Spinal cord (tissue), 10 donors: ENCODE data around the gene HIPK2. TPM values are rescaled to one million over a fixed set of nuclear protein-coding genes. Genes with fewer than 3 reads are reported as not detected.
"Not testable (repeated sequence)": the region's sequence is repeated elsewhere in the genome, so short reads cannot be mapped to it uniquely, and the experiment has no call there.

Experiments
- DNase-seq, 6 donors: peaks; one replicate each; pipeline versions ENCODE4 v3.0.0 to v3.0.0-alpha.2; 2013 to 2015; ENCODE audit warnings: low spot score in 6 of 6, low read depth in 4 of 6
- H3K27ac ChIP-seq: one replicate; pipeline ENCODE4 v1.5.1; 2013; ENCODE audit warnings: low read depth, low read length, control low read depth
- H3K27me3 ChIP-seq: one replicate; pipeline ENCODE4 v1.6.1; 2013; ENCODE audit warnings: low read length; ENCODE audit not compliant: control insufficient read depth, insufficient read depth
- H3K36me3 ChIP-seq: one replicate; pipeline ENCODE4 v1.6.1; 2013; ENCODE audit warnings: low read length; ENCODE audit not compliant: control insufficient read depth, insufficient read depth
- H3K4me1 ChIP-seq: one replicate; pipeline ENCODE4 v1.6.1; 2013; ENCODE audit warnings: low read length; ENCODE audit not compliant: control insufficient read depth, insufficient read depth
- H3K4me3 ChIP-seq: one replicate; pipeline ENCODE4 v1.5.1; 2013; ENCODE audit warnings: low read depth, low read length, control low read depth
- H3K9me3 ChIP-seq: one replicate; pipeline ENCODE4 v1.6.1; 2013; ENCODE audit warnings: low read length; ENCODE audit not compliant: control insufficient read depth, insufficient read depth
- WGBS: methylation state at CpG from one replicate; pipeline ENCODE4 v1.1.5; 2013; ENCODE audit warnings: missing lambda C conversion rate; ENCODE audit not compliant: insufficient coverage; 5-methylcytosine and 5-hydroxymethylcytosine counted together
- polyA plus RNA-seq, 2 donors: library from polyadenylated mRNA; unstranded; fragments of 120-200 nt; gene quantifications; one replicate each; pipeline ENCODE4 v1.2.1, GENCODE V29; 2013; ENCODE audit not compliant: insufficient read length in 2 of 2
- total RNA-seq, 2 donors: library from RNA; depleted of rRNA in 1 of 2; stranded (reverse); fragments of 120-200 nt in 1 of 2; fragments of >200 nt in 1 of 2; gene quantifications; one replicate each; pipeline versions ENCODE4 v1.2.3 to v1.2.4, GENCODE V29; 2013 to 2014
- donor health status: healthy.

Gene HIPK2
- total and polyA plus RNA-seq, 4 donors = 52.6 to 142 (median 68.6) TPM

GRCh38 chr7:139674341-139674740, 103.5 kb downstream of the HIPK2 start:
- peaks cover 4% of the 10 kb centered on the region for H3K36me3 ChIP-seq
- H3K4me1 ChIP-seq = peaks cover 5% of the 10 kb centered on the region
- H3K27me3 ChIP-seq = no peaks in the 10 kb centered on the region
- no peak overlapping the region for H3K4me3 ChIP-seq
- DNase-seq = no peak
- H3K9me3 ChIP-seq = no peaks in the 10 kb centered on the region
- WGBS = 63% methylated on average over 5 of the region's 10 CpGs
- H3K27ac ChIP-seq = no peak overlapping the region

- DNase-seq = no peak
- Histone ChIP-seq H3K27ac (no peak overlapping the region), H3K4me3 (no peak overlapping the region), H3K9me3 (no peaks in the 10 kb centered on the region), H3K36me3 (peaks cover 4% of the 10 kb centered on the region), H3K27me3 (no peaks in the 10 kb centered on the region), H3K4me1 (peaks cover 5% of the 10 kb centered on the region)
- 80% methylated on average over 2 of the region's 6 CpGs for WGBS
These were observed 104.0 kb downstream of the HIPK2 start for GRCh38 chr7:139673762-139674161.

DNA sequence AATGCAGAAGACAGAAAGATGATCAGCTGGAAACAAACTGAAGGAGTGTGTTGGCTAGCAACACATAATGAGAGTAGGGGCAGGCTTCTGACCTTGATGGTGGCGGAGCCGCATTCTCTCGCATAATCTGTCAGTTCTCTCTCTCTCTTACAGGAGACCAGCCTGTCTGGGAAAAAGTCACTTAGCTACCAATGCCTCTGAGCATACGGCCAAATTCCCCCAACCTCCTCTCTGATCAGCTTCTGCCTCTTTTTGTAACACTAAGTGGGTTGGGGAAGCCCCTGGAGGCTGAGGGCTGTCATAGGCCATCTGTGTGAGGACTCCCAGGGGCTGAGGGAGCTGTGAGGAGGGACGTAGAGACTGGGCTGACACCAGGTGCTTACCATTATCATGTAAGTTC, 104.6 kb downstream of the HIPK2 start:
- H3K27me3 ChIP-seq = no peaks in the 10 kb centered on the region
- H3K9me3 ChIP-seq = no peaks in the 10 kb centered on the region
- H3K4me3 ChIP-seq = no peak overlapping the region
- no peak for DNase-seq
- H3K4me1 ChIP-seq = peaks cover 5% of the 10 kb centered on the region
- peaks cover 4% of the 10 kb centered on the region for H3K36me3 ChIP-seq
- H3K27ac ChIP-seq = no peak overlapping the region
- WGBS = 50% methylated on average over 3 of the region's 5 CpGs

DNA sequence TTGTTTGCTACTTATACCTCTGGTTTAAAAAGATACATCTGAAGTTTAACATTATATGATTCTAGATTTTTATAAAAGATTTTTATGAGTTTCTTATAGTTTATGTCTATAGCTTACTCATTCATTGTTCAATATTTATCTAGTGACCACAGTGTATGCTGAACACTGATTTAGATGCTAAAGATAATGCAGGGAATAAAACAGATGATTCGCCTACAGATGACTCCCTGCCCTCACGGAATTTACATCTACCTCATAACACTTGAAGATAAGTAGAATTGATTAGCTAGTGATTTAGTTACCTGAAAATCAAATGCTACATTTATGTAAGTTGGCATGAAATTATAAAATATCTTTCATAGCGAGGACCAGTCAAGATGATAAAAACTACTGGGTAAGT, 105.8 kb downstream of the HIPK2 start:
- Histone ChIP-seq H3K4me3 (no peak overlapping the region), H3K27me3 (no peaks in the 10 kb centered on the region), H3K4me1 (peaks cover 5% of the 10 kb centered on the region), H3K27ac (no peak overlapping the region), H3K9me3 (no peaks in the 10 kb centered on the region), H3K36me3 (peaks cover 4% of the 10 kb centered on the region)
- DNase-seq = no peak
- no CpG with 5 or more reads among the region's 3 CpGs for WGBS

DNA sequence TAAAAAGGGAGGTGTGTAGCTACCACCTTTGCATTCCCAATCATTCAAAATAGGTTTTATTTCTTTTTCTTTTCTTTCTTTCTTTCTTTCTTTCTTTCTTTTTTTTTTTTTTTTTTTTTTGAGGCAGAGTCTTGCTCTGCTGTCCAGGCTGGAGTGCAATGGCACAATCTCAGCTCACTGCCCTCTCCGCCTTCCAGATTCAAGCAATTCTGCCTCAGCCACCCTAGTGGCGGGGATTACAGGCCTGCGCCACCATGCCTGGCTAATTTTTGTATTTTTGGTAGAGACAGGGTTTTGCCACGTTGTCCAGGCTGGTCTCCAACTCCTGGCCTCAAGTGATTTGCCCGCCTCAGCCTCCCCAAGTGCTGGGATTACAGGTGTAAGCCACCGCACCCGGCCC, 107.1 kb downstream of the HIPK2 start:
- 100% methylated on average over 3 of the region's 7 CpGs for WGBS
- H3K27ac ChIP-seq = not testable (repeated sequence)

DNA sequence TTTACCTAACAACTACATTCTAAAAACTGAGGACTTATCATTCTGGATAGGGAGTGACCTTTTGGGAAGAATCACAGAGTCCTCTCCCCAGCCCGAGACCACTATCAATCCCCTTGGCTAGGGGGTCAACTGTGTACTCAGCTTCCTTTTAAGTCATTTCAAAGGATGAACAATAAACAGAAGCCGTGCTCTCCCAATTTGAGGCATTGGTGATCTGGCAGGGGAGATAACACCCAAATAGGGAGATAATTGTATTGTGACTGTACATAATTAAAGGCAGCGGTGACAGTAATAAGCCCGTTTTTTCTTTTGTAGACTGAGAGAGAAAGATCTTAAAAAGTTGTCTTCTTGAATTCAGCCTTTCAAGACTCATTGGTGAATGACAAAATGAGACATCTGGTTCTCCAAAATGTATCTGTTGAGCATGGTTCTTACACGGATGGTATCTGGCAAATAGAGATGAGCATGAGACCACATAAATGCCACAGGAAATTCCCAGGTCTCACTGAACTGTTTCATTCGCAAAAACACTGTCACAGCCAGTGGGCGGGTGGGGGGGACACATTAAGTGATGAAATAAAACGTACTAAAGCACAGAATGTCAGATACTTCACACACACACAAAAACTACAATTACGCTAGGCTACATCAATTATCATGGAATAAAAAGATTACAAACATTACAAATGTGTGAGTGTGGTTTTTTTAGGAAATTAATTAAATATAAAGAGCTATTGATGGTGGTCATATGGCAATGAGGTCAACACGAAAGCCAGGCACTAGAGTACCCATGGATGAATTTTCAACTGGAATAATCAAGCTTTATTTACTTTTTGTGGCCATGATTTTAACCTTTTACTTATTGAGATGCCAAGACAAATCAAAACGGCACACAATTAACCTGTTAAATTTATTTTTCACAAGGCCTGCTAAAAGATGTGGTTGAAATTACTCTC, 108.4 kb downstream of the HIPK2 start:
- Histone ChIP-seq H3K27me3 (no peaks in the 10 kb centered on the region), H3K9me3 (no peaks in the 10 kb centered on the region), H3K27ac (no peak overlapping the region), H3K4me1 (peaks cover 10% of the 10 kb centered on the region), H3K36me3 (peaks cover 3% of the 10 kb centered on the region), H3K4me3 (no peak overlapping the region)
- WGBS = 50% methylated on average over 1 of the region's 11 CpGs
- no peak for DNase-seq

More for the DNA sequence above, 107.1 kb downstream of the HIPK2 start:
- H3K9me3 ChIP-seq, DNase-seq, H3K27me3 ChIP-seq, H3K4me1 ChIP-seq, H3K36me3 ChIP-seq, H3K4me3 ChIP-seq: not testable (repeated sequence)

- H3K27ac ChIP-seq = no peak overlapping the region
- no CpG with 5 or more reads among the region's 1 CpG for WGBS
These were observed 110.4 kb downstream of the HIPK2 start for GRCh38 chr7:139667377-139667776.

GRCh38 chr7:139666501-139666900, 111.3 kb downstream of the HIPK2 start:
- Histone ChIP-seq H3K9me3 (no peaks in the 10 kb centered on the region), H3K4me1 (peaks cover 22% of the 10 kb centered on the region), H3K36me3 (peaks cover 3% of the 10 kb centered on the region), H3K27ac (no peak overlapping the region), H3K4me3 (no peak overlapping the region), H3K27me3 (no peaks in the 10 kb centered on the region)
- DNase-seq = no peak
- WGBS = 100% methylated on average over 3 of the region's 5 CpGs

More at GRCh38 chr7:139667377-139667776, 110.4 kb downstream of the HIPK2 start:
- peaks cover 18% of the 10 kb centered on the region for H3K4me1 ChIP-seq
- no peak for DNase-seq
- no peaks in the 10 kb centered on the region for H3K9me3 ChIP-seq
- H3K27me3 ChIP-seq = no peaks in the 10 kb centered on the region
- no peak overlapping the region for H3K4me3 ChIP-seq
- H3K36me3 ChIP-seq = peaks cover 3% of the 10 kb centered on the region

GRCh38 chr7:139664434-139664833, 113.4 kb downstream of the HIPK2 start:
- WGBS = 100% methylated on average over 3 of the region's 6 CpGs
- H3K4me1 ChIP-seq = peaks cover 29% of the 10 kb centered on the region

More at GRCh38 chr7:139664434-139664833, 113.4 kb downstream of the HIPK2 start:
- Histone ChIP-seq H3K4me3 (no peak overlapping the region), H3K36me3 (peaks cover 3% of the 10 kb centered on the region), H3K27ac (no peak overlapping the region), H3K9me3 (no peaks in the 10 kb centered on the region), H3K27me3 (no peaks in the 10 kb centered on the region)
- no peak for DNase-seq
